ACC112 (cell line): ENCODE data around the gene TBKBP1.

ENCODE experiments used
- H2AFZ ChIP-seq: fragments of 200-600 bp; sonication (generic); one replicate; pipeline ENCODE4 v1.6.0; 2017; ENCODE audit warnings: antibody characterized with exemption, low read length; ENCODE audit not compliant: unreplicated experiment
- H3K27ac ChIP-seq: fragments of 200-600 bp; sonication (generic); 2 replicates; pipeline ENCODE4 v1.5.1; 2014; ENCODE audit warnings: low read depth, mild to moderate bottlenecking, antibody characterized with exemption, low read length, moderate library complexity
- H3K27me3 ChIP-seq: fragments of 200-600 bp; sonication (generic); 2 replicates; pipeline ENCODE4 v1.6.1; 2014; ENCODE audit warnings: mild to moderate bottlenecking, antibody characterized with exemption, low read length, moderate library complexity, mixed read lengths; ENCODE audit not compliant: insufficient read depth
- H3K36me3 ChIP-seq: fragments of 200-600 bp; sonication (generic); 2 replicates; pipeline ENCODE4 v1.6.1; 2016; ENCODE audit warnings: mild to moderate bottlenecking, antibody characterized with exemption, low read length, moderate library complexity, mixed read lengths; ENCODE audit not compliant: insufficient read depth
- H3K4me1 ChIP-seq: fragments of 200-600 bp; sonication (generic); one replicate; pipeline ENCODE4 v1.6.1; 2016; ENCODE audit warnings: low read length, mixed read lengths; ENCODE audit not compliant: insufficient read depth, unreplicated experiment, control insufficient read depth
- H3K4me3 ChIP-seq: fragments of 200-600 bp; sonication (generic); 2 replicates; pipeline ENCODE4 v1.5.1; 2014; ENCODE audit warnings: mild to moderate bottlenecking, low read depth, low read length
- H3K79me2 ChIP-seq: fragments of 200-600 bp; sonication (generic); one replicate; pipeline ENCODE4 v1.6.0; 2016; ENCODE audit warnings: low read length; ENCODE audit not compliant: control insufficient read depth, unreplicated experiment, insufficient read depth

TBKBP1 gene

DNA sequence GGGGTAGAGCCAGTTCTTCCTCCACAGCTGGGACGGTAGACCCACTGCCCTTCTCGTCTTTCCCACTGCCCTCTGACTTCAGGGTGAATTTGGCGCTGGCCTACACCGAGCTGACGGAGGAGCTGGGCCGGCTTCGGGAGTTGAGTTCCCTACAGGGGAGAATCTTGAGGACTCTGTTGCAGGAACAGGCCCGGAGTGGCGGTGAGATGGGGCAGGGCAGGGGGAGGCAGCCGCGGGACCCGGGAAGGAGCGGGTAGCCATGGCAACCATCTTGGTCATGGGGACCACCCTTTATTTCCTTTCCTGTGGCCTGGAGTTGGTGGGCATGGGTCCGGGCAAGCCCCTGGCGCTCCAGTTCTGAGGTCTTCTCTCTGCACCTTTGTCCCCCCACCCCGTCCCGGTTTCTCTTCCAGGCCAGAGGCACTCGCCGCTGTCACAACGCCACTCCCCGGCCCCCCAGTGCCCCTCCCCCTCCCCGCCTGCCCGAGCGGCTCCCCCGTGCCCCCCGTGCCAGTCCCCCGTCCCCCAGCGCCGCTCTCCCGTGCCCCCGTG, 14.4 kb downstream of the TBKBP1 start:
- Histone ChIP-seq H3K4me3 (no peak overlapping the region), H3K4me1 (peaks cover 6% of the 10 kb centered on the region), H3K27ac (no peak overlapping the region)

GRCh38 chr17:47708864-47709541, 15.0 kb downstream of the TBKBP1 start:
- H3K4me3 ChIP-seq = peak overlapping the region; percentile 25; the same call in 1 of the 2 replicates
- H3K79me2 ChIP-seq = no peaks in the 10 kb centered on the region
- H2AFZ ChIP-seq = no peak overlapping the region
- peaks cover 24% of the 10 kb centered on the region for H3K27me3 ChIP-seq
- no peaks in the 10 kb centered on the region for H3K36me3 ChIP-seq
- H3K4me1 ChIP-seq = peaks cover 6% of the 10 kb centered on the region
- H3K27ac ChIP-seq = no peak overlapping the region

More for the DNA sequence above, 14.4 kb downstream of the TBKBP1 start:
- Histone ChIP-seq H3K79me2 (no peaks in the 10 kb centered on the region), H3K36me3 (no peaks in the 10 kb centered on the region), H2AFZ (no peak overlapping the region), H3K27me3 (peaks cover 17% of the 10 kb centered on the region)

- H3K27ac ChIP-seq = no peak overlapping the region
- H2AFZ ChIP-seq = no peak overlapping the region
- peaks cover 6% of the 10 kb centered on the region for H3K4me1 ChIP-seq
- no peaks in the 10 kb centered on the region for H3K36me3 ChIP-seq
- H3K27me3 ChIP-seq = peaks cover 29% of the 10 kb centered on the region
- H3K4me3 ChIP-seq = no peak overlapping the region
- no peaks in the 10 kb centered on the region for H3K79me2 ChIP-seq
Measured at GRCh38 chr17:47709594-47709993, 15.6 kb downstream of the TBKBP1 start.

DNA sequence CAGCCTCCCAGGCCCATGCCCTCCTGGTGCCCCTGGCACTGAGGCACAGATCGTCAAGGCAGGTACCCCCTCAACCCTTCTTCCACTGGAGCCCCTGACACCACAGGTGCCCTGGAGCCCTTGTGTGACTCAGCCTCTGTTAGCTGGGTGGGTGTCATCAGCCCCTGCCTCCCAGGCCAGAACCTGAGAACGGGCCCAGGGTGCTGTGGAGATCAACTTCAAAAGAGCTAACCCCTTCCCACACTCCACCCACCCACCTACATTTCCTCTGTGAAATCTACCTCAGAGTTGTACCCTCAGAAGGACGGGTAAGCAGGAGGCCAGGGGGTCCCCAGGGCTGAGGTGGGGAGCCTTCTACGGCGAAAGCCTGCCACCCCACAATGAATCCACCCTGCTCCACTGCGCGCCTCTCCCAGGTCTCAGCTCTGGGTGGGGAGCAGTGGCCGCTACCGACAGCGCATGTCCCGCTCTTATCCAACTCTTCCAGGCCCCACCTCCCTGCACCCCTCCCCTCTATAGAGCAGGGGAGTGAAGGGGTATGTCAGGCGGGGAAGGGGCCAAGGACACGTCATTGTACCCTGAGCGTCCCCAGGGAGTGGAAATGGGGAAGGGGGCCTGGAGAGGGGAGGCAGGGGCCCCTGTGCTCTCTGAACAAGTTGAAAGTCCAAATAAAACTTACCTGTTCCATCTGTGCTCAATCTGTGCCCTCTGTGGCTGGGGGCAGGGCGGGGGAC, 17.6 kb downstream of the TBKBP1 start:
- H3K4me1 ChIP-seq = peaks cover 6% of the 10 kb centered on the region
- no peaks in the 10 kb centered on the region for H3K36me3 ChIP-seq
- peaks cover 47% of the 10 kb centered on the region for H3K27me3 ChIP-seq
- no peak overlapping the region for H3K27ac ChIP-seq
- no peak overlapping the region for H3K4me3 ChIP-seq
- no peaks in the 10 kb centered on the region for H3K79me2 ChIP-seq
- no peak overlapping the region for H2AFZ ChIP-seq

GRCh38 chr17:47712330-47713023, 18.5 kb downstream of the TBKBP1 start:
- Histone ChIP-seq H3K4me1 (peaks cover under 1% of the 10 kb centered on the region), H3K79me2 (no peaks in the 10 kb centered on the region), H2AFZ (no peak overlapping the region), H3K27me3 (peaks cover 57% of the 10 kb centered on the region), H3K36me3 (no peaks in the 10 kb centered on the region), H3K27ac (no peak overlapping the region), H3K4me3 (no peak overlapping the region)

DNA sequence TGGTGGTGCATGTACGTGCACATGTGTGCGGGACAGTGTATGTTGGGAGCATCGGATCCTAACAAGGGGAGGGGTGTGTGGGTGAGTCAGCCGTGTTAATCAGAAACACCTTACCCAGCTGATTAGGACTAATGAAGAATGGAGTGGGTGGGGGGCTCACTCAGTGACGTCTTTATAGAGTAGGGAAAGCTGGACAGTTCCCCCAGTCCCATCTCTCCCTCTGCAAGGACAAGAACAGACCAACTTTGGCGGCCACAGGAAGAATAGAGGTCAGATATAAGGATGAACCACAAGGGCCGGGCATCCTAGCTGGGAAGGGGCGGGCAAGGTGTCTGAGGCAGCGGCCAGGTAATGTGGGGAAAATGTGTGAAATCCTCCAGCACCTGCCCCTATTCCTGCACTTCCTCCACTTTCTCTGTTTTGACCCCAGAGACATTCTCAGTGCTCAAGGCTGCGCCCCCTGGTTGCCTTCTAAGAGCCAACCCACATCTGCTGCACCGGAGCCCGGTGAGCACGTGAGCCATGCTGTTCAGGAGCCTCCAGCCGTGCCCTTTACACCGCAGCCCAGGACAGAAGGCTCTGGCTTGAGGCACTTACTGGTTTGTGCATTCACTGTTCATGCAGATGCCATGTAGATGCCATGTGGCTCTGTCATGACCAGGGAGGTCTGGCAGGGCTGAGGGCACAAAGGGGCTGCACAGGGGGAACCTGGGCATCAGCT, 20.2 kb downstream of the TBKBP1 start:
- H3K4me3 ChIP-seq = no peak overlapping the region
- H3K4me1 ChIP-seq = peaks cover 11% of the 10 kb centered on the region
- H3K79me2 ChIP-seq = no peaks in the 10 kb centered on the region
- H3K27me3 ChIP-seq = peaks cover 68% of the 10 kb centered on the region
- H3K27ac ChIP-seq = no peak overlapping the region
- no peak overlapping the region for H2AFZ ChIP-seq
- H3K36me3 ChIP-seq = no peaks in the 10 kb centered on the region

- peaks cover 19% of the 10 kb centered on the region for H3K4me1 ChIP-seq
- H2AFZ ChIP-seq = no peak overlapping the region
- H3K4me3 ChIP-seq = no peak overlapping the region
- H3K79me2 ChIP-seq = no peaks in the 10 kb centered on the region
- no peak overlapping the region for H3K27ac ChIP-seq
- no peaks in the 10 kb centered on the region for H3K36me3 ChIP-seq
- H3K27me3 ChIP-seq = peaks cover 68% of the 10 kb centered on the region
Measured at GRCh38 chr17:47714773-47715396, 20.9 kb downstream of the TBKBP1 start.

- Histone ChIP-seq H2AFZ (no peak overlapping the region), H3K4me3 (no peak overlapping the region), H3K4me1 (peaks cover 28% of the 10 kb centered on the region), H3K27ac (no peak overlapping the region), H3K36me3 (no peaks in the 10 kb centered on the region), H3K79me2 (no peaks in the 10 kb centered on the region), H3K27me3 (peaks cover 74% of the 10 kb centered on the region)
Measured at GRCh38 chr17:47715669-47716325, 21.8 kb downstream of the TBKBP1 start.

GRCh38 chr17:47716375-47716774, 22.4 kb downstream of the TBKBP1 start:
- no peaks in the 10 kb centered on the region for H3K36me3 ChIP-seq
- H3K4me3 ChIP-seq = no peak overlapping the region
- H3K27ac ChIP-seq = no peak overlapping the region
- H3K27me3 ChIP-seq = peaks cover 79% of the 10 kb centered on the region
- H2AFZ ChIP-seq = no peak overlapping the region
- H3K79me2 ChIP-seq = no peaks in the 10 kb centered on the region
- H3K4me1 ChIP-seq = peaks cover 34% of the 10 kb centered on the region
